Measurements from ENCODE around the gene ZNF675.
"Not testable (repeated sequence)": the region's sequence is repeated elsewhere in the genome, so short reads cannot be mapped to it uniquely, and the experiment has no call there.

Gene ZNF675

DNA sequence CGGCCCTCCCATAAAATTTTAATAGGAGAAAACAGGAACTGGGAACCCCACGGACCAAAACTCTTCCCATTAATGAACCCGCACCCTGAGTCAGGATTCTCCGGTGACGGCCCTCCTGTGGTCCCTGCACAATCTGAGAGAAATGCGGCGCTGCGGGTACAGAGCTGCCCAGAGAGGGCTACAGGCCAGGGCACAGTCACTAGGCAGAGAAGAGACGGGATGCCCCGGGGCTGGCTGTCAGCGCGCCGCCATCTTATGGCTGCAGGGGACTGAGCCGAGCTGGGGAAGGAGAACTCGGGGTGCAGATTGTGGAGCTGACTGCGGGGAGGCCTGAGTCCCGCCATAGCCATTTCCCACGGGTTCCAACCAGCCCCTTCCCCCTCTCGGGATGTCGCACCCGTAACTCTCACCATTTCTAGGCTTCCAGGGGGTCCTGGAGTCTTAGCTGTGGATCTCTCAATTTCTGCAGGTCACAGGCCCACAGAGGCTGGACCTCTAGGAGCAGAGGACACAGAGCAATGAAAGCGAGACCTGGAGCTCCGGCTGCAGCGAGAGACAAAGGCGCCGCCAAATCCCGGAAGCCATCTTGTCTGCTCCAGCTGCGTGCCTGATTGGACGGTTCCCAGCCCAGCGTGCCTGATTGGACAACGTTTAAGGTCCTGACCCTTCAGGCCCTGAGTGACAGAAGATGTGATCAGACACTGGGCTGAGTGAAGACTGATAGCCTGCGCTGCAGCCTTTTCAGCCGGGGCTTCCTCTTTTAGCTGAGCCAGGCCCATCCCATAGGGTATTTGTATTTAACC lies at the start of gene ZNF675:
Gene ZNF675, minus strand, starts transcription at position 592 of the 803 bp plus-strand sequence. Its CDS starts 179 bp downstream, at position 413.
- DNase-seq, result peak; percentile 82

DNA sequence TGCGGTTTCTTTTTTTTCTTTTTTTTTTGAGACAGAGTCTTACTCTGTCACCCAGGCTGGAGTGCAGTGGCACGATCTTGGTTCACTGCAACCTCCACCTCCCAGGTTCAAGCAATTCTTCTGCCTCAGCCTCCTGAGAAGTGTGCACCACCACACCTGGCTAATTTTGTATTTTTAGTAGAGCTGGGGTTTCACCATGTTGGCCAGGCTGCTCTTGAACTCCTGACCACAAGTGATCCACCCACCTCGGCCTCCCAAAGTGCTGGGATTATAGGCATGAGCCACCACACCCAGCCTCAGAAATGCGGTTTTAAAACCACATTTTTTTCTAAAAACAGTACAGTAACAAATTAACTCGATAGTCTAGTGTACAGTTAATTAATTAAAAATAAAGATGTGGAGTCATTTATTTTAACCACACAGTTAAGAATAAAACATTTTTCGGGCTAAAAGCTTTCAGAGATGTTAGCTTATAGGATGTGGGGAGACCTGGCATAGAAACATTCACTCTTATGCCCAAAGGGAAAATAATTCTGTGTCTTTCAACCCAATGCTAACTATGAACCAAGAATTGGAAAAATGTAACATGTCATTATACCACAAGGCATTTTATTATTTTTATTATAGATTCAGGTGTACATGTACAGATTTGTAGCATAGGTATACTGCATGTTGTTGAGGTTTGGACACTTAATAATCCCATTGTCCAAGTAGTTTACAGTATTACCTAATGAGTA lies 43.9 kb upstream of the ZNF675 start:
- not testable (repeated sequence) for DNase-seq

DNA sequence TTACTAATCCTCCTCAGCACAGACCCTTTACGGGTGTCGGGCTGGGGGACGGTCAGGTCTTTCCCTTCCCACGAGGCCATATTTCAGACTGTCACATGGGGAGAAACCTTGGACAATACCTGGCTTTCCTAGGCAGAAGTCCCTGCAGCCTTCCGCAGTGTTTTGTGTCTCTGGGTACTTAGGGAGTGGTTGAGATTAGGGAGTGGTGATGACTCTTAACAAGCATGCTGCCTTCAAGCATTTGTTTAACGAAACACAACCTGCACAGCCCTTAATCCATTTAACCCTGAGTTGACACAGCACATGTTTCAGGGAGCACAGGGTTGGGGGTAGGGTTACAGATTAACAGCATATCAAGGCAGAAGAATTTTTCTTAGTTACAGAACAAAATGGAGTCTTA lies 37.1 kb upstream of the ZNF675 start:
- DNase-seq, result not testable (repeated sequence)

DNA sequence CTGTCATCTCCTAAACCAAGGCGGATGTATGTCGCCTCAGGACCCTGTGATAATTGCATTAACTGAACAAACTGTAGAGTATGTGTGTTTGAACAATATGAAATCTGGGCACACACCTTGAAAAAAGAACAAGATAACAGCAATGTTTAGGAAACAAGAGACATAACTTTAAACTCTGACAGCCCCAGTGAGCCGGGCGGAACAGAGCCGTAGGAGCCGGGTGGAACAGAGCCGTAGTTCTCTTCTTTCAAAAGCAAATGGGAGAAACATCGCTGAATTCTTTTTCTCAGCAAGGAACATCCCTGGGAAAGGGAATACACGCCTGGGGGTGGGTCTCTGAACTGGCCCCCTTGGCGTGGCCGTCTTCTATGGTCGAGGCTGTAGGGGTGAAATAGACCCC lies 31.8 kb upstream of the ZNF675 start:
- DNase-seq, result no peak

DNA sequence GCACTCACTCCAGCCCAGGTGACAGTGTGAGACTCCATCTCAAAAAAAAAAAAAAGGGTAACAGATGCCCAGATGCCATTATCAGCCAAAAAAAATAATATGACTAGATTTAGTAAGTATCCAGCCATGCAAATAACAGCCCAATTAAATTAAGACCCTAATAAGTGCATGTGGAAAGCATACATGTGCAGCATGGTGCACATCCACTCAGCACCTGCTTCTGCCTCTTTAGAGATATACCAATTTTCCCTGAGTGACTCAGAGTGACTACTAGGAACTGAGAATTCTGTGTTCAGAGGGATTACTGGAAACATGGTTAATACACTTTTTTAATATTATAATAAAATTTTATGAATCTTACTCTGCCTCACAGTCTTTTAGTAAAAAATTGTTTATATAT lies 29.8 kb upstream of the ZNF675 start:
- no peak for DNase-seq

DNA sequence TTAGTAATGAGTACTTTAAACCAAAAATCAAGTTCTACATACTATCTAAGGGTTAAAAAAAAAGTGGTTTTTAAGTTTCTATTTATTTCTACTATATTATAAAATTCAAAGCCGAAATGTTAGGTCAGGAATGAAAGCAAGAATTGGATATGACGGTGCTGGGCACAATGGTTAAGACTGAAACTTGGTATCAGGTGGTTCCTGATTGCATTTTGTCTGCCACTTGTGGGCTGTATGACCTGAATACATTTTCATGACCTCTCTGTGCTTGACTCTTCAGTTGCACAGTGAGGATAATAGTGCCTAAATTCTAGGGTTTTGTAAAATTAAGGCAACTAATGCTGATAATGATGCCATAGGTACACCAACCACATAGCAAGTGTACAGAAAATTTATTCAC lies 22.3 kb upstream of the ZNF675 start:
- DNase-seq, result no peak

DNA sequence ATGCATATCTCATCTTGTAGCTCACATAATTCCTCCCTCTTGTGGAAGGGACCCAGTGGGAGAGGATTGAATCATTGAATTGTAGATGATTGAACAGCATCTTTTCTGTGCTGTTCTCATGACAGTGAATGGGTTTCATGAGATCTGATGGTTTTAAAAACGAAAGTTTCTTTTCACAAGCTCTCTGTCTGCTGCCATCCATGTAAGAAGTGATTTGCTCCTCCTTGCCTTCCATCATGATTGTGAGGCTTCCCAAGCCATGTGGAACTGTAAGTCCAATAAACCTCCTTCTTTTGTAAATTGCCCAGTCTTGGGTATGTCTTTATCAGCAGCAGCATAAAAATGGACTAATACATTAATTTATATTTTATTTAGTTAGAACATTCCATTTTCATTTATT lies 19.6 kb upstream of the ZNF675 start:
- DNase-seq, result no peak

DNA sequence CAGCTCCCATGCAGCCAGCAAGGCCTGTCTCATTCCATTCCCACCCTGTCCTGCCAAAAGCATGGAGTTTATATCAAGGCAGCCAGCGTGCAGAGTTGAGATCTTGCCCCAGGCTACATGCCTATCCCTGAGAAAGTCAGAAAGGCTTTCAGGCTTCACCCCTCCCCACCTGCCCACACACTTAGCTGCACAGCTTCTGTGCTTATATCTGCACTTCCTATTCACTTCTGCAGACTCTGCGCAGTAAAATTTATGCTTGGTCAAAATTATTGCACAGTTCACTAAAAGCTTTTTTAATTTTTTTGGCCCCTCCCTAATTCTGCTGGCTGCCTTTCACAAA lies 12.5 kb upstream of the ZNF675 start:
- no peak for DNase-seq

DNA sequence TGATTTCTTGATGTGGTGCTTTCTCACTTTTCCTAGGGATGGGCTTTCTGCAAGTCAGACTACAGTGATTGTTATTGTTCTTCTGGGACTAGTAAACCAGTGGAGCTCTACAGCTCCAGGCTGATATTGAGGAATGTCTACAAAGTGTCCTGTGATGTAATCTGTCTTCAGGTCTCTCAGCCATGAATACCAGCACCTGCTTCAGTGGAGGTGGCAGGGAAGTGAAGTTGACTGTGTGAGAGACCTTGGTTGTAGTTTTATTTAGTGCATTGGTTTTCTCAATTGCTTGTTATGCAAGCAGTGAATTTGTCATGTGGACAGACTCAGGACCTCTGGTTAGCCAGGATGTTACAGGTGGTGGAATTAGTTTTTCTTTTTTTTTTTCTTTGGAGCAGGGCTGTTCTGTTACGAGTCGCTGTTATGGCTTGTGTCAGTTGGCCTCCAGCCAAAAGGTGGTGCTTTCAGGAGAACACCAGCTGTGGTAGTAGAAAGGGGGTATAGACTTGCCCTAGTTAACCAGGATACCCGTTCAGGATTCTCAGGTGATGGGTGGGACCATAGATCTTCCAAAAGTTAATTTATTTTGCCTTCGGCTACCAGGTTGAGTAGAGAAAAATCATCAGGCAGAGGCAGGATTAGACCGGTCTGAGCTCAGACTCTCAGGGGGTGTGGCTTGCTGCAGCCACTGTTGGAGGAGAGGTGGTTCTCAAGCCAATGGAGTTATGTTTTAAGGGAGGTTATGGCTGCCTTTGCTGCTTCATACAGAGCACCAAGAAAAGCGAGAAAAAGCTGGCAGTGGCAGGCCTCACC lies 11.9 kb upstream of the ZNF675 start:
- no peak for DNase-seq

DNA sequence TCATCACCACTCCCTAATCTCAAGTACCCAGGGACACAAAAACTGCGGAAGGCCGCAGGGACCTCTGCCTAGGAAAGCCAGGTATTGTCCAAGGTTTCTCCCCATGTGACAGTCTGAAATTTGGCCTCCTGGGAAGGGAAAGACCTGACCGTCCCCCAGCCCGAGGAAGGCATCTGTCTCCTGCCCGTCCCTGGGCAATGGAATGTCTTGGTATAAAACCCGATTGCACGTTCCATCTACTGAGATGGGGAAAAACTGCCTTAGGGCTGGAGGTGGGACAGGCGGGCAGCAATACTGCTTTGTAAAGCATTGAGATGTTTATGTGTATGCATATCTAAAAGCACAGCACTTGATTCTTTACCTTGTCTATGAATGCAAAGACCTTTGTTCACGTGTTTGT lies 5.9 kb upstream of the ZNF675 start:
- DNase-seq, result not testable (repeated sequence)

DNA sequence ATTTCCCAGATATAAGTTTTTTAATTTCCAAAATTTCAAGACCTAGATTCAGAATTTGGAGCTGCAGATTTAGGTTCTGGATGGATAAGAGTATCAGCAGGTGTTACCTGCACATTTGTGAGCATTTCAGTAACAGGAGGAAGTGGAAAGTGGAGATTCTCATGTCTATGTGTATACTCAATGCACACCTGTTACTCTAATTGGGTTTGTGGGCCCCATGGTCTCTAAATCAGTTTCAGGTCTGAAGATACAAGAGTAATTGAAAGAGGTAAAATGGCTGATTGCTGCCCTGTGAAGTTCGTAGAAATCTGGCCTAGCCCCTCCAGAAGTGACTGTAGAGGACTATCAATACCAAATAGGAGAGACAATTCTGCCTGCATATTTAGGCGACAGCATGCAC lies 13.9 kb downstream of the ZNF675 start:
- no peak for DNase-seq

DNA sequence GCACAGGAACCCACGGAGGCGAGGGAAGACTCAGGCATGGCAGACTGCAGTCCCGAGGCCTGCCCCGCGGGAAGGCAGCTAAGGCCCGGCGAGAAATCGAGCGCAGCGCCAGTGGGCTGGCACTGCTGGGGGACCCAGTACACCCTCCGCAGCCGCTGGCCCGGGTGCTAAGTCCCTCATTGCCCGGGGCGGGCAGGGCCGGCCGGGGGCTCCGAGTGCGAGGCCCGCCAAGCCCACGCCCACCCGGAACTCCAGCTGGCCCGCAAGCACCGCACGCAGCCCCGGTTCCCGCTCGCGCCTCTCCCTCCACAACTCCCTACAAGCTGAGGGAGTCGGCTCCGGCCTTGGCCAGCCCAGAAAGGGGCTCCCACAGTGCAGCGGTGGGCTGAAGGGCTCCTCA lies 18.4 kb downstream of the ZNF675 start:
- DNase-seq, result not testable (repeated sequence)

DNA sequence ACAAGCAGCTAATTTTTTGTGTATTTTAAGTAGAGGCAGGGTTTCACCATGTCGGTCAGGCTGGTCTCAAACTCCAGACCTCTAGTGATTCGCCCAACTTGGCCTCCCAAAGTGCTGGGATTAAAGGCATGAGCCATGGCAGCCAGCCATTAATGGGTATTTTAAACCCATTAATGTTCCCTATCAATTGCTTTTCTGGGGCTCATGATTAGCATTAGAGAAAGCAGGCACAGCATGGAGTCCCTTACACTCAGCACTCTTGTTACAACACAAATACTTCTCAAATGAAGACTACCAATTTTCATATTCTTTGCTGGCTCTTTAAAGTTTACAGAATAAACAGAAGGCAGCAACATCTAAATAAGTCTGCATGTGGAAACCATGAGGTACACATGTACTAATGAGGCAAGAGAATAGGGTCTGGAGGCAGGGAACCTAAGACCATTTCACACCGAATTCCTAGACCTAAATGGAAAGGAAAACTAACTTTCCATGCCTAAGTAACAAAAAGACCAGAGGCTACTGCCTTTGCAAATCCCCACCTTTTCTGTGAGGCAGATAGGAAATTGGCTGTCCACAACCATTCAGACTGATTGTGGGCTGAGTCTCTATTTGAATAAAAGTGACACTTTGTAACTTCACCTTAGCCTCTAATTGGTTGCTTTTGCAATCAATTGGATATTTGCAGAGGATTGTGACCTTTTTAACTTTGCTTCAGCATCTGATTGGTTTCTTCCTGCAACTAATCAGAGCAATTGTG lies 21.2 kb downstream of the ZNF675 start:
- no peak for DNase-seq

DNA sequence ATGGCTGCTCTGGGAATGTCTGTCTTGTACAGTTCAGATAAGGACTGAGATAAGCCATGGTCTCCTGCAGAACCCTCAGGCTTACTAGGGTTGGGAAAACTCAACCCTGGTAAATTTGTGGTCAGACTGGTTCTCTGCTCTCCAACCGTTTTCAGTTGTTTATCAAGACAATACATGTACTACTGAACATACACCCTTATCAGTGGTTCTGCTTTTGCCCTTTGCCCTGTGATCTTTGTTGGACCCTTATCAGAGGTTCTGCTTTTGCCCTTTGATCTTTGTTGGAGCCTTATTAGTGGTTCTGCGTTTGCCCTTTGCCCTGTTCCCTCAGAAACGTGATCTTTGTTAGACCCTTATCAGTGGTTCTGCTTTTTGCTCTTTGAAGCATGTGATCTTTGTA lies 37.2 kb downstream of the ZNF675 start:
- DNase-seq, result not testable (repeated sequence)
